Neural progenitor cell (in vitro differentiated cells): ENCODE results near the gene TRIO.

ENCODE experiments used
- CTCF ChIP-seq: fragments of 200-600 bp; sonication (generic); IDR thresholded peaks from 2 replicates; pipeline ENCODE4 v1.5.1; 2017; ENCODE audit warnings: antibody characterized with exemption, mild to moderate bottlenecking
- EZH2 ChIP-seq: fragments of 200-600 bp; sonication (generic); IDR thresholded peaks from 2 replicates; pipeline ENCODE4 v1.6.1; 2017; ENCODE audit warnings: antibody characterized with exemption, mild to moderate bottlenecking, moderate library complexity
- EZH2phosphoT487 ChIP-seq: fragments of 200-600 bp; sonication (generic); IDR thresholded peaks from 2 replicates; pipeline ENCODE4 v1.6.1; 2017; ENCODE audit warnings: antibody characterized with exemption

- TF ChIP-seq EZH2 = no peak
- no peak for TF ChIP-seq EZH2phosphoT487
- no peak for TF ChIP-seq CTCF
These were observed 84.4 kb downstream of the TRIO start for GRCh38 chr5:14227513-14227912.
